AG04450 (cell line): Measurements from ENCODE around the gene ACVRL1. TPM values are rescaled to one million over a fixed set of nuclear protein-coding genes. Genes with fewer than 3 reads are reported as not detected.

Experiments used
- CTCF ChIA-PET: fragments of 300-600, 350-600 bp; formaldehyde crosslinking; extraction: SDS; loops from one replicate; lab custom pipeline; 2022; ENCODE audit warnings: antibody characterized with exemption, inconsistent platforms; lab: Charles Lee
- POLR2A ChIA-PET: fragments of 350-600 bp; formaldehyde crosslinking; extraction: SDS; loops from one replicate; lab custom pipeline; 2021; ENCODE audit warnings: antibody characterized with exemption, inconsistent platforms; lab: Yijun Ruan, JAX
- DNase-seq: peaks from one replicate; pipeline ENCODE4 v3.0.0-alpha.2; 2011; ENCODE audit warnings: low read depth, low spot score
- H3K27ac ChIP-seq: one replicate; pipeline ENCODE4 v1.5.1; 2012; ENCODE audit warnings: low read depth, low read length, control low read depth
- H3K27me3 ChIP-seq: one replicate; pipeline ENCODE4 v1.6.0; 2012; ENCODE audit warnings: low read length; ENCODE audit not compliant: control insufficient read depth, insufficient read depth
- H3K4me3 ChIP-seq: 2 replicates; pipeline ENCODE4 v1.5.1; 2011; ENCODE audit warnings: mild to moderate bottlenecking, low read depth, low read length, control low read depth
- H3K9me3 ChIP-seq: 2 replicates; pipeline ENCODE4 v1.5.1; 2012; ENCODE audit warnings: low read length; ENCODE audit not compliant: control insufficient read depth, insufficient read depth
- polyA plus RNA-seq: library from polyadenylated mRNA; depleted of rRNA; stranded (reverse); fragments of >200 nt; gene quantifications from 2 replicates; pipeline ENCODE4 v1.2.3, GENCODE V29; 2011
- TF ChIP-seq, protein P1 (sequence below): IDR thresholded peaks from 2 replicates; pipeline ENCODE4 v1.5.1; 2011; ENCODE audit warnings: low read depth, low read length, control low read depth, inconsistent platforms

Gene ACVRL1
- polyA plus RNA-seq, 1 experiment, result 11.1 TPM

- Histone ChIP-seq H3K4me3 (no peak overlapping the region), H3K9me3 (no peaks in the 10 kb centered on the region; the same call in 1 of the 2 replicates), H3K27me3 (no peaks in the 10 kb centered on the region), H3K27ac (no peak overlapping the region)
- TF ChIP-seq, protein P1, sequence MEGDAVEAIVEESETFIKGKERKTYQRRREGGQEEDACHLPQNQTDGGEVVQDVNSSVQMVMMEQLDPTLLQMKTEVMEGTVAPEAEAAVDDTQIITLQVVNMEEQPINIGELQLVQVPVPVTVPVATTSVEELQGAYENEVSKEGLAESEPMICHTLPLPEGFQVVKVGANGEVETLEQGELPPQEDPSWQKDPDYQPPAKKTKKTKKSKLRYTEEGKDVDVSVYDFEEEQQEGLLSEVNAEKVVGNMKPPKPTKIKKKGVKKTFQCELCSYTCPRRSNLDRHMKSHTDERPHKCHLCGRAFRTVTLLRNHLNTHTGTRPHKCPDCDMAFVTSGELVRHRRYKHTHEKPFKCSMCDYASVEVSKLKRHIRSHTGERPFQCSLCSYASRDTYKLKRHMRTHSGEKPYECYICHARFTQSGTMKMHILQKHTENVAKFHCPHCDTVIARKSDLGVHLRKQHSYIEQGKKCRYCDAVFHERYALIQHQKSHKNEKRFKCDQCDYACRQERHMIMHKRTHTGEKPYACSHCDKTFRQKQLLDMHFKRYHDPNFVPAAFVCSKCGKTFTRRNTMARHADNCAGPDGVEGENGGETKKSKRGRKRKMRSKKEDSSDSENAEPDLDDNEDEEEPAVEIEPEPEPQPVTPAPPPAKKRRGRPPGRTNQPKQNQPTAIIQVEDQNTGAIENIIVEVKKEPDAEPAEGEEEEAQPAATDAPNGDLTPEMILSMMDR, result no peak
- no peak for DNase-seq
- POLR2A ChIA-PET, result no interaction called here
- CTCF ChIA-PET, result no interaction called here
Observed at GRCh38 chr12:51917041-51917590, 9.8 kb downstream of the ACVRL1 start.

DNA sequence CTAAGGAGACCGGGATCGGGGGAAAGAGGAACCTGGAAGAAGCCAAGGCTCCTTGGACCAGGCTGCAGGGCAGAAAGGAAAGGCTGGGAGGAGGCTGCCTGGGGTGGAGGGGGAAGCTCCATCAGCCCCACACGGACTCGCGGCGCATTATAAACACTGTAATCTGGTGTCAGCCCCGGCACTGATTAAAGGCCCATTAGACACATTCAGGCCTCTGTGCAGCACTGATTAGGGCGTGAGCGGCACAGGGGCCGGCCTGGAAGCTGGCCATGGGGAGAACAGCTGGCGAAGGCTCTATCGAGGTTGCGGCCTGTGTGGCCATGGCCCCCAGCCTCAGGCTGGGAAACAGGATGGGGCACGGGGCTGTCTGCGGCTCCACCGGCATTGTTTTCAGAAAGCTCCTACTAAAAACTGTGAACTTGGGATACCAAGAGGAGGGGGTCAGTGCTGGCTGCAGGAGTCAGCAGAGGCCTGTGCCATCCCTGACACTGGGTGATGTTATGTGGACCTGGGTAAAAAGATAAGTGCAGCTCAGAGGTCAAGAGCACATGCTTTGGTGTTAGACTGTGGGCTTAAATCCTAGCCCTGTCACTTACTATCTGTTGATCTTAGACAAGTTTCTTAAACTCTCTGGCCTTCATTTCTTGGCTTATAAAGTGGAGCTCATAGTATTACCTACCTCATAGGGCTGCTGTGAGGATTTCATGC lies 10.6 kb downstream of the ACVRL1 start:
- H3K27me3 ChIP-seq, result no peaks in the 10 kb centered on the region
- H3K27ac ChIP-seq, result no peak overlapping the region
- H3K9me3 ChIP-seq, result no peaks in the 10 kb centered on the region; the same call in 1 of the 2 replicates
- no peak overlapping the region for H3K4me3 ChIP-seq
- ChIA-PET POLR2A (no interaction called here), CTCF (interaction anchor here (0.5 to 1.2 kb wide), 3 partner anchors 9 to 61 kb away, joined by 3 to 4 read pairs (median 3); no protein-coding TSS in a partner anchor)
- TF ChIP-seq, protein P1, result no peak
- no peak for DNase-seq

DNA sequence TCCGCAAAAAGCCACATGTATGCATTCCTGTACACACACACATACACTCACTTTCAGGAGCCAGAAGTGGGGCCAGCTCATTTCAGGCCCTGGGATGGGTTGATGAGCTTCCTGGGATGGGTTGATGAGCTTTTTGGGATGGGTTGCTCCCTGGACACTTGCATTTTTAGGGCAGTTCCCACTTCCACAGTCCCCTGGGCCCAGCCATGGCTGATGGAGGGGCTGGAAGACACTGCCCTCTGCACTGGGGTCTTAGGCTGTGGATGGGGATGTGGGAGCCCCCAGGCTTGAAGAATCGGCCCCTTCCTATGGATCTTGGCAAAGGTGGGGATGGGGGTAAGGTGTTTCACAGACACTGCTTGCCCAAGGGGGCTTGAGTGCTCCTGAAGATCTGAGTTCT lies 12.7 kb downstream of the ACVRL1 start:
- H3K27ac ChIP-seq, result no peak overlapping the region
- DNase-seq, result no peak
- ChIA-PET CTCF (interaction anchor here (5.0 kb wide), 1 partner anchor 9 kb away, joined by 43 read pairs; no protein-coding TSS in a partner anchor), POLR2A (no interaction called here)
- H3K9me3 ChIP-seq, result no peaks in the 10 kb centered on the region; the same call in 1 of the 2 replicates
- TF ChIP-seq, protein P1, result no peak
- no peak overlapping the region for H3K4me3 ChIP-seq
- no peaks in the 10 kb centered on the region for H3K27me3 ChIP-seq

GRCh38 chr12:51921017-51921725 lies 13.9 kb downstream of the ACVRL1 start:
- ChIA-PET POLR2A (no interaction called here), CTCF (interaction anchor here (3.1 to 5.0 kb wide), 4 partner anchors 10 to 50 kb away, joined by 17 to 45 read pairs (median 36); no protein-coding TSS in a partner anchor)
- TF ChIP-seq, protein P1, result no peak
- Histone ChIP-seq H3K27ac (no peak overlapping the region), H3K9me3 (no peaks in the 10 kb centered on the region; the same call in 1 of the 2 replicates), H3K4me3 (no peak overlapping the region), H3K27me3 (no peaks in the 10 kb centered on the region)
- DNase-seq, result no peak
